Hippocampal formation (tissue), 2 donors: Measurements from ENCODE around the gene CCDC146.
A peak's percentile ranks its signal among the peaks of the same experiment; 100 is the strongest.
"Not testable (repeated sequence)": the region's sequence is repeated elsewhere in the genome, so short reads cannot be mapped to it uniquely, and the experiment has no call there.

Experiments used
- DNase-seq, 2 donors: peaks; one replicate each; lab custom pipeline; 2025; lab: John Stamatoyannopoulos, UW

Gene CCDC146

GRCh38 chr7:77140291-77140690 is 17.9 kb downstream of the CCDC146 start:
- not testable (repeated sequence) for DNase-seq

- not testable (repeated sequence) for DNase-seq
These were observed 29.8 kb downstream of the CCDC146 start for GRCh38 chr7:77152232-77152631.

GRCh38 chr7:77154917-77155464 is 32.6 kb downstream of the CCDC146 start:
- DNase-seq, result not testable (repeated sequence)

GRCh38 chr7:77155601-77156377 is 33.4 kb downstream of the CCDC146 start:
- DNase-seq, result not testable (repeated sequence)

GRCh38 chr7:77157034-77157433 is 34.6 kb downstream of the CCDC146 start:
- not testable (repeated sequence) for DNase-seq

GRCh38 chr7:77157446-77157845 is 35.0 kb downstream of the CCDC146 start:
- no peak for DNase-seq

GRCh38 chr7:77171073-77171472 is 48.7 kb downstream of the CCDC146 start:
- not testable (repeated sequence) for DNase-seq

- not testable (repeated sequence) for DNase-seq
These were observed 50.2 kb downstream of the CCDC146 start for GRCh38 chr7:77172437-77173172.

GRCh38 chr7:77174418-77174817 is 52.0 kb downstream of the CCDC146 start:
- not testable (repeated sequence) for DNase-seq

GRCh38 chr7:77175274-77175800 is 52.9 kb downstream of the CCDC146 start:
- DNase-seq, result not testable (repeated sequence)

GRCh38 chr7:77177321-77177904 is 55.0 kb downstream of the CCDC146 start:
- not testable (repeated sequence) for DNase-seq

- DNase-seq, result not testable (repeated sequence)
These were observed 55.6 kb downstream of the CCDC146 start for GRCh38 chr7:77178024-77178423.

- DNase-seq, result no peak
These were observed 58.7 kb downstream of the CCDC146 start for GRCh38 chr7:77181015-77181595.

- no peak for DNase-seq
These were observed 59.3 kb downstream of the CCDC146 start for GRCh38 chr7:77181734-77182133.

- DNase-seq, result no peak
These were observed 59.8 kb downstream of the CCDC146 start for GRCh38 chr7:77182261-77182660.

GRCh38 chr7:77184463-77184862 is 62.0 kb downstream of the CCDC146 start:
- no peak for DNase-seq

- no peak for DNase-seq
These were observed 62.6 kb downstream of the CCDC146 start for GRCh38 chr7:77184990-77185389.

- DNase-seq, result no peak
These were observed 63.5 kb downstream of the CCDC146 start for GRCh38 chr7:77185866-77186265.

GRCh38 chr7:77188731-77189437 is 66.5 kb downstream of the CCDC146 start:
- DNase-seq, result peak in 1 of 2 donors; percentile 4

GRCh38 chr7:77197141-77197540 is 74.7 kb downstream of the CCDC146 start:
- DNase-seq, result no peak
